Kidney (tissue), 14 donors: ENCODE measurements around the gene RAB7A. TPM values are rescaled to one million over a fixed set of nuclear protein-coding genes. Genes with fewer than 3 reads are reported as not detected.

Experiments used
- DNase-seq, 5 donors: peaks; one replicate each; pipeline ENCODE4 v3.0.0-alpha.2; 2013 to 2020
- FAIRE-seq: peaks from 2 replicates; lab custom pipeline; 2012; peaks lifted over from hg19 to GRCh38; lab: Jason Lieb, UNC
- H3K27ac ChIP-seq, 2 donors: one replicate each; pipeline ENCODE4 v1.7.0; 2013; ENCODE audit warnings: low read depth in 2 of 2, low read length in 2 of 2, inconsistent platforms in 1 of 2
- H3K27me3 ChIP-seq: one replicate; pipeline ENCODE4 v1.7.1; 2013; ENCODE audit warnings: low read length, inconsistent platforms; ENCODE audit not compliant: control insufficient read depth, insufficient read depth
- H3K36me3 ChIP-seq, 3 donors: one replicate each; pipeline versions ENCODE4 v1.7.0 to v1.7.1; 2013; ENCODE audit warnings: low read length in 3 of 3, control low read depth in 1 of 3, inconsistent platforms in 1 of 3; ENCODE audit not compliant: insufficient read depth in 3 of 3, control insufficient read depth in 2 of 3
- H3K4me1 ChIP-seq, 3 donors: one replicate each; pipeline versions ENCODE4 v1.7.0 to v1.7.1; 2013; ENCODE audit warnings: low read length in 3 of 3, inconsistent platforms in 1 of 3, low read depth in 1 of 3; ENCODE audit not compliant: control insufficient read depth in 2 of 3, insufficient read depth in 2 of 3
- H3K4me3 ChIP-seq, 3 donors: one replicate each; pipeline versions ENCODE4 v1.7.0 to v1.8.1; 2013; ENCODE audit warnings: low read length in 3 of 3, control low read depth in 1 of 3, inconsistent platforms in 1 of 3
- H3K9ac ChIP-seq, 3 donors: one replicate each; pipeline versions ENCODE4 v1.7.0 to v1.7.1; 2013; ENCODE audit warnings: low read length in 3 of 3, control low read depth in 1 of 3, inconsistent platforms in 1 of 3
- H3K9me3 ChIP-seq, 3 donors: one replicate each; pipeline versions ENCODE4 v1.7.0 to v1.7.1; 2013; ENCODE audit warnings: low read length in 3 of 3, control low read depth in 1 of 3, inconsistent platforms in 1 of 3; ENCODE audit not compliant: control insufficient read depth in 2 of 3, insufficient read depth in 1 of 3
- CTCF ChIP-seq: IDR thresholded peaks from 3 replicates; pipeline ENCODE4 v1.5.1; 2012; ENCODE audit warnings: mild to moderate bottlenecking, moderate library complexity, borderline replicate concordance; ENCODE audit not compliant: insufficient read depth; ENCODE audit errors: extremely low read depth
- intact Hi-C: fragments of 100-400 bp; cut with DNase I; formaldehyde crosslinking; loops from one replicate; pipeline ENCODE4 v1.11.1; 2022
- polyA plus RNA-seq: library from polyadenylated mRNA; stranded (reverse); fragments of 350-450 nt; fragmentation: Illumina TruSeq; extraction: RNeasy Lipid Tissue Mini Kit (QIAGEN cat#74804); gene quantifications from one replicate; pipeline ENCODE4 v1.2.3, GENCODE V29; 2014; ENCODE audit warnings: low read depth, low replicate concordance; ENCODE audit not compliant: insufficient read depth
- total RNA-seq: library from RNA; stranded (reverse); fragmentation: NEBNext Ultra II Directional; extraction: Animal tissue kit (Norgen Biotek cat#: 25700); gene quantifications from one replicate; pipeline ENCODE4 v1.2.1, GENCODE V29; 2021
- donor health status: control.
- donor health status: control.
- donor health status: control.
- donor health status: control.
- donor health status: control.
- donor health status: DM: yes; HTN: yes; CAD: no.
- donor health status: Normal renal cell carcinoma (clear cell type).

RAB7A gene
- total and polyA plus RNA-seq, 2 donors from 2014 or later, result 211 to 248 TPM

- intact Hi-C loops, result no loop called here
- TF ChIP-seq CTCF, result no peak
- H3K9ac ChIP-seq, result no peak overlapping the region
- H3K27me3 ChIP-seq, result no peaks in the 10 kb centered on the region
- H3K9me3 ChIP-seq, result no peaks in the 10 kb centered on the region
- H3K27ac ChIP-seq, result no peak overlapping the region
- FAIRE-seq (no peak), DNase-seq (no peak)
- no peak overlapping the region for H3K4me3 ChIP-seq
- peaks cover 8 to 36% (median 26%) of the 10 kb centered on the region in 3 donors for H3K36me3 ChIP-seq
- peaks cover 0 to 9% (median 9%) of the 10 kb centered on the region in 3 donors for H3K4me1 ChIP-seq
Measured at GRCh38 chr3:128807186-128807830, 81.3 kb downstream of the RAB7A start.

GRCh38 chr3:128808672-128809071, 82.7 kb downstream of the RAB7A start:
- no peak overlapping the region for H3K4me3 ChIP-seq
- no peaks in the 10 kb centered on the region for H3K9me3 ChIP-seq
- no peak overlapping the region for H3K27ac ChIP-seq
- no peak for FAIRE-seq
- peaks cover 0 to 9% (median 9%) of the 10 kb centered on the region in 3 donors for H3K4me1 ChIP-seq
- no peak for DNase-seq
- H3K27me3 ChIP-seq, result no peaks in the 10 kb centered on the region
- intact Hi-C loops, result no loop called here
- peaks cover 8 to 47% (median 26%) of the 10 kb centered on the region in 3 donors for H3K36me3 ChIP-seq
- H3K9ac ChIP-seq, result no peak overlapping the region
- TF ChIP-seq CTCF, result no peak

GRCh38 chr3:128813097-128813496, 87.1 kb downstream of the RAB7A start:
- no peak for TF ChIP-seq CTCF
- H3K9ac ChIP-seq, result no peak overlapping the region
- H3K4me1 ChIP-seq, result no peaks in the 10 kb centered on the region
- no peaks in the 10 kb centered on the region for H3K27me3 ChIP-seq
- H3K9me3 ChIP-seq, result no peaks in the 10 kb centered on the region
- peak in 1 of 5 donors; percentile 45 for DNase-seq
- H3K27ac ChIP-seq, result no peak overlapping the region
- intact Hi-C loops, result no loop called here
- no peak for FAIRE-seq
- no peak overlapping the region for H3K4me3 ChIP-seq
- peaks cover 5 to 36% (median 17%) of the 10 kb centered on the region in 3 donors for H3K36me3 ChIP-seq
